Measurements from ENCODE around the gene ZNF841. TPM values are rescaled to one million over a fixed set of nuclear protein-coding genes. Genes with fewer than 3 reads are reported as not detected.

Gene ZNF841
- total RNA-seq, 1 experiment from 2014 or later = 0.10 TPM

Other genes with a start within 250 kb of the ZNF841 start
- gene ZNF577, start 207.8 kb downstream of the ZNF841 start, total RNA-seq (2021; ENCODE audit: unreplicated experiment) = 5.8 TPM
- gene ZNF649, start 190.7 kb downstream of the ZNF841 start, total RNA-seq (2021; ENCODE audit: unreplicated experiment) = 7.3 TPM
- gene ZNF613, start 168.3 kb downstream of the ZNF841 start, total RNA-seq (2021; ENCODE audit: unreplicated experiment) = 2.2 TPM
- 2.3 TPM for gene ZNF350, start 108.9 kb downstream of the ZNF841 start, total RNA-seq (2021; ENCODE audit: unreplicated experiment)
- gene ZNF615, start 87.6 kb downstream of the ZNF841 start, total RNA-seq (2021; ENCODE audit: unreplicated experiment) = 1.6 TPM
- 3.6 TPM for gene ZNF614, start 67.4 kb downstream of the ZNF841 start, total RNA-seq (2021; ENCODE audit: unreplicated experiment)
- gene ZNF432, start 46.9 kb downstream of the ZNF841 start, total RNA-seq (2021; ENCODE audit: unreplicated experiment) = 0.64 TPM
- 9.7 TPM for gene ZNF616, start 44.2 kb upstream of the ZNF841 start, total RNA-seq (2021; ENCODE audit: unreplicated experiment)
- not detected for gene ZNF836, start 75.9 kb upstream of the ZNF841 start, total RNA-seq (2021; ENCODE audit: unreplicated experiment)
- 266 TPM for gene PPP2R1A, start 94.3 kb upstream of the ZNF841 start, total RNA-seq (2021; ENCODE audit: unreplicated experiment)
- gene ZNF766, start 173.8 kb upstream of the ZNF841 start, total RNA-seq (2021; ENCODE audit: unreplicated experiment) = 17.9 TPM
- 11.5 TPM for gene ZNF480, start 201.4 kb upstream of the ZNF841 start, total RNA-seq (2021; ENCODE audit: unreplicated experiment)
- not detected for gene ZNF610, start 240.5 kb upstream of the ZNF841 start, total RNA-seq (2021; ENCODE audit: unreplicated experiment)